Keratinocyte (primary cell): ENCODE measurements around the gene MAPK13.

Experiments
- EZH2 ChIP-seq: IDR thresholded peaks from one replicate; pipeline ENCODE4 v1.6.1; 2012; ENCODE audit warnings: inconsistent platforms, mild to moderate bottlenecking, low read length, moderate library complexity
- TF ChIP-seq, protein P1 (sequence below), 3 experiments: IDR thresholded peaks in 1 of 3; conservative IDR thresholded peaks in 1 of 3; optimal IDR thresholded peaks in 1 of 3; 2 replicates in 2 of 3; 3 replicates in 1 of 3; pipeline versions ENCODE3 to v1.5.1; 2011; ENCODE audit warnings: low read length in 3 of 3, mild to moderate bottlenecking in 3 of 3, moderate library complexity in 2 of 3, control low read depth in 1 of 3, inconsistent platforms in 1 of 3; ENCODE audit not compliant: insufficient read depth in 2 of 3; ENCODE audit errors: extremely low read depth in 1 of 3

DNA sequence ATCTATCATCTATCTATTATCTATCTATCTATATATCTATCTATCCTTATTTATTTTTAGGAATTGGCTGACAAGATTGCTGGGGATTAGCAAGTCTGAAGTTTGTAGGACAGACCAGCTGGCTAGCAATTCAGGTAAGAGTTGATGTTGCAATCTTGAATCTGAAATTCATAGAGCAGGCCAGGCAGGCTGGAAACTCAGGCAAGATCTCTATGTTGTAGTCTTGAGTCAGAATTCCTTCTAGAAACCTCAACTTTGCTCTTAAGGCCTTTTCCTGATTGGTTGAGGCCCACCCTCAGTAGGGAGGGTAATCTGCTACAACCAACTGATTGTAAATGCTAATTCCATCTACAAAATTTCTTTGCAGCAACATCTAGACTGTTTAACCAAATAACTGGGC lies 19.2 kb downstream of the MAPK13 start:
- TF ChIP-seq, protein P1, sequence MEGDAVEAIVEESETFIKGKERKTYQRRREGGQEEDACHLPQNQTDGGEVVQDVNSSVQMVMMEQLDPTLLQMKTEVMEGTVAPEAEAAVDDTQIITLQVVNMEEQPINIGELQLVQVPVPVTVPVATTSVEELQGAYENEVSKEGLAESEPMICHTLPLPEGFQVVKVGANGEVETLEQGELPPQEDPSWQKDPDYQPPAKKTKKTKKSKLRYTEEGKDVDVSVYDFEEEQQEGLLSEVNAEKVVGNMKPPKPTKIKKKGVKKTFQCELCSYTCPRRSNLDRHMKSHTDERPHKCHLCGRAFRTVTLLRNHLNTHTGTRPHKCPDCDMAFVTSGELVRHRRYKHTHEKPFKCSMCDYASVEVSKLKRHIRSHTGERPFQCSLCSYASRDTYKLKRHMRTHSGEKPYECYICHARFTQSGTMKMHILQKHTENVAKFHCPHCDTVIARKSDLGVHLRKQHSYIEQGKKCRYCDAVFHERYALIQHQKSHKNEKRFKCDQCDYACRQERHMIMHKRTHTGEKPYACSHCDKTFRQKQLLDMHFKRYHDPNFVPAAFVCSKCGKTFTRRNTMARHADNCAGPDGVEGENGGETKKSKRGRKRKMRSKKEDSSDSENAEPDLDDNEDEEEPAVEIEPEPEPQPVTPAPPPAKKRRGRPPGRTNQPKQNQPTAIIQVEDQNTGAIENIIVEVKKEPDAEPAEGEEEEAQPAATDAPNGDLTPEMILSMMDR (optimal IDR thresholded peaks at IDR 0.05 in 1 of 3, IDR thresholded peaks at IDR 0.05 in 1 of 3, conservative IDR thresholded peaks at IDR 0.05 in 1 of 3; ENCODE audit: extremely low read depth in 1 of 3, insufficient read depth in 2 of 3, low read length in 3 of 3), result no peak
- no peak for TF ChIP-seq EZH2
